ENCODE results near the gene TCERG1. TPM values are rescaled to one million over a fixed set of nuclear protein-coding genes. Genes with fewer than 3 reads are reported as not detected.

Gene TCERG1
- total RNA-seq, 1 donor from 2014 or later: 47.4 TPM

- DNase-seq (ENCODE audit: low read depth): no peak
Measured at GRCh38 chr5:146457431-146457830, 10.3 kb downstream of the TCERG1 start.

DNA sequence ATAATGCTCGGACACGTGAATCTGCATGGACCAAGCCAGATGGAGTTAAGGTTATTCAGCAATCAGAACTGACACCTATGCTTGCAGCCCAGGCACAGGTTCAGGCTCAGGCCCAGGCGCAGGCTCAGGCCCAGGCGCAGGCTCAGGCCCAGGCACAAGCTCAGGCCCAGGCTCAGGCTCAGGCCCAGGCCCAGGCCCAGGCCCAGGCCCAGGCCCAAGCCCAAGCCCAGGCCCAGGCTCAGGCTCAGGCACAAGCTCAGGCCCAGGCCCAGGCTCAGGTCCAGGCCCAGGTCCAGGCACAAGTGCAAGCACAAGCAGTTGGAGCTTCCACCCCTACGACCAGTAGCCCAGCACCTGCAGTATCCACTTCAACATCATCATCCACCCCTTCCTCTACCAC, 11.8 kb downstream of the TCERG1 start:
- no peak for DNase-seq (ENCODE audit: low read depth)

DNA sequence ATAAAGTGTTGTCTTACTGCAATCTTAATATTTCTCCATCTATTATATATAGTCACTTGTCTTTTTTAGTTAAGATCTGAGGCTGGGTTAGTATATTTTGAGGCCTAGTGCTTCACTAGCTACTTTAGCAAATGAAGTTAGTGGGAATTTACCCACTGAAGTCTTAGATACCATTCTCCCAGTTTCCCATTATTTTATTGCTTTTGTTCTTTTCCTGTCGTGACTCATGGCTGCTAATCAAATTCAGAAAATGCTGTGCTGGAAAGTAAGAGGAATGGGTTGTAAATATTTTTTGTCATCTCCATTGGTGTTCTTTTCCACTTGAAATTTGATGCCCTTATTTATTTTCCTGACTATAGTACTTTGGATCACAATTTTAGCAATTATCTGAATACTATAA, 14.2 kb downstream of the TCERG1 start:
- peak; percentile 71 for DNase-seq (ENCODE audit: low read depth)

GRCh38 chr5:146463446-146463845, 16.3 kb downstream of the TCERG1 start:
- DNase-seq (ENCODE audit: low read depth): no peak

DNA sequence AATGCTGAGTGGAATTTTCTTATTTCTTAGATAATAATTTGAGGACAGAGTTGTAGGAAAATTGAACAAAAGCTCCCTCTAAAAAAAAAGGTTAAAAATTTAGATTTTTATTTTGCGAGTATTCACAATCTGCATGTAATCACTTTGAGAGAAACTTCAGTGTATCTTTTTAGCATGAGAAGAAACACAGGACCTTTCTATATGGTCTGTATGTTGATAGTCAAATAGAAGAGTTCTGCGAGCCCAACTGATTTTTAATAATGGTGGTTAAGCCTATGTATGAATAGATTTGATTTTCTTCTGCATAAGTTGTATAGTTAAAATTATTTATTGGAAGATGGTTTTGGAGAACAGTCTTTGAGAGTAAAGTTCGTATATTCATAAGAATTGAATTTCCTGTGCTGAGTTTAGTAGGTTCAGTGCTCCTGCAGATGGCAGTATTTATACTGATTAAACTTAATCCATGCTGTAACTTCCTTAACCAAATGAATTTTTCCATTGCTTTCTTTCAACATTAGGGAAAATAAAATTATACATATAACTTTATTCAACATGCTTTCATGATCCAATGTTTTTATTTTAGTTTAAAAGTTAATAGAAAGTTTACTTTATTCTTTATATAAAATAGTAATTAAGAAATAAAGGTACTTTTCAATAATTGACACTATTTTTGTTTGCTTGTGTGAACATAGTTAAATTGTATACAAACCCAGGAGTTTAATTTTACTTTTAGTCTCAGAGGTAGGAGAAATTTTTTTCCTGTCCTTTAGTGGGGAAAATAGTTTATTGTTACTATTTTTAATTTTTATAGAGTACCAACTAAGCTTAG, 19.6 kb downstream of the TCERG1 start:
- peak; percentile 52 for DNase-seq (ENCODE audit: low read depth)

GRCh38 chr5:146467760-146468159, 20.6 kb downstream of the TCERG1 start:
- DNase-seq (ENCODE audit: low read depth): no peak

- DNase-seq (ENCODE audit: low read depth): no peak
Measured at GRCh38 chr5:146474065-146474464, 26.9 kb downstream of the TCERG1 start.

GRCh38 chr5:146475190-146475780, 28.2 kb downstream of the TCERG1 start:
- DNase-seq (ENCODE audit: low read depth): peak; percentile 29

- DNase-seq (ENCODE audit: low read depth): no peak
Measured at GRCh38 chr5:146475906-146476305, 28.8 kb downstream of the TCERG1 start.

DNA sequence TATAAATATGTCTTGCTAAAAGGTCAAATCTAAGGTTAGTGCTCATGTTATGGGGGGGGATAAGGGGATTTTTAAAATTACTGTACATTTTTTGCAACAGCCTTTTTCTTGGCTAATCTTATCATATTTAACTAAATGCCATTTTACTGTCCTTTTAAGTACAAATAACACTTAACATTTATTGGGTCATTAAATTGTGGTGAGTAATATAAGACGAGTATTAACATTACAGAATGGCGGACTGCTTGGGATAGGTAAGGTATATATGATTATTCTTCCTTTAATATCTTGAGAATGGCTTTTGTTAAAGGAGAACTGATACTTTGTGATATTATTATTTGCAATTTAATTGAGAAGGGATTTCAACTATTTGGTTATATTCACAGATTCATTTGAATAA, 35.6 kb downstream of the TCERG1 start:
- no peak for DNase-seq (ENCODE audit: low read depth)

GRCh38 chr5:146484714-146485391, 37.7 kb downstream of the TCERG1 start:
- no peak for DNase-seq (ENCODE audit: low read depth)

GRCh38 chr5:146490089-146490843, 43.1 kb downstream of the TCERG1 start:
- DNase-seq (ENCODE audit: low read depth): no peak

GRCh38 chr5:146494656-146495055, 47.5 kb downstream of the TCERG1 start:
- DNase-seq (ENCODE audit: low read depth): no peak

GRCh38 chr5:146499680-146500079, 52.5 kb downstream of the TCERG1 start:
- DNase-seq (ENCODE audit: low read depth): no peak

DNA sequence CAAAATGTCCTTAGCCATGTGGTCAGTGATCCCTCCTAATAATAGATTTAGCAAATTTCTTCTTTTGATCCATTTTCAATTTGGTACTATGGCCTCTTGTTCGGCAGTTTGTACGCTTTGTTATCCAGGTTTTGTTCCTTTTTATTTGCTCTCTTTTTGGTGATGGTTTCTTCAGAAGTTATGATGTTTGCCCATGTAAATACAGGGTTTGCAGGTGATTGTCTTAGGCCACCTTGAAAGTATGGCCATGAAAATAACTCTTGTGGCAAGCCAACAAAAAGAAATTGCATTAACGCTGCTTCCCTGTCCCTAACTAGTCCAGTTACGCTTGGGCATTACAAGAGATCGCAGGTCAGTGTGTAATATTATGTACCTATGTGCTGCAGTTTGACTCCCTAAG, 60.3 kb downstream of the TCERG1 start:
- no peak for DNase-seq (ENCODE audit: low read depth)

GRCh38 chr5:146510559-146511125, 63.5 kb downstream of the TCERG1 start:
- DNase-seq (ENCODE audit: low read depth): peak; percentile 25

DNA sequence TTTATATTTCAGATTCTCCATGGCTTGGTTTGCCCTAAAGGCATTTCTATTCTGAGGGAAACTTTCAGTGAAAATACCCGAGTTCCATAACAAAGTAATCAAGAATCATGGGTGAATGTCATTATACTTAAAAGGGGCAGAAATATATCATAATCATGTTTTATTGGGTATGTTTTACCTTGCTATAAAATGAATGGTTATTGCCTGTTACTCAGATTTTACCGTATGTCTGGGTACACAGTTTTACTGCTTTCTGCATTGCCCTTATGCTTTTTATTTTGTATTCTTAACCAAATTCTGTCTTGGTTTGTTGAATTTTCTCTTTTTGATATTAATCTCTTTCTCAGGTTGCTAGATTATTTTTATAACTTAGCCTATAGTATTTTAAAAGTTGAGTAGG, 66.3 kb downstream of the TCERG1 start:
- no peak for DNase-seq (ENCODE audit: low read depth)

- DNase-seq (ENCODE audit: low read depth): no peak
Measured at GRCh38 chr5:146514575-146514974, 67.4 kb downstream of the TCERG1 start.

- no peak for DNase-seq (ENCODE audit: low read depth)
Measured at GRCh38 chr5:146515473-146516150, 68.5 kb downstream of the TCERG1 start.

GRCh38 chr5:146516151-146516475, 69.0 kb downstream of the TCERG1 start, which contains the start of gene GPR151:
Gene GPR151 (minus strand): TSS chr5:146516190. CDS start chr5:146516113, 77 bp downstream.
- DNase-seq (ENCODE audit: low read depth): no peak

DNA sequence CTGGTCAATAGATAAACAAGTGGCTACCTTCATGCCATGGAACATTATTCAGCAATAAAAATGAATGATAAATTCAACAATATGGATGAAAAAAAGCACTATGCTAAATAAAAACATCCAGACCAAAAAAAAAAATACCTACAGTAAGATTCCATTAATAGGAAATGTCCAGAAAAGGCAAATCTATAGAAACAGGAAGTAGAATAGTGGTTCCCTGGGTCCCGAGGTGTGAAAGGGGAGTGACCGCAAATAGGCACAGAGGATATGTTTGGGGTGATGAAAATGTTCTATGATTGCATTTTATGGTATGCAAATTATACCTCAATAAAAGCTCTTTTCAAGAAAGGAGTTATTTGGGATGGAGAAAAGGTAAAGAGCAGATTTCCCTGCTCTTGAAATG, 72.4 kb downstream of the TCERG1 start:
- no peak for DNase-seq (ENCODE audit: low read depth)
